Neural crest cell (in vitro differentiated cells): Measurements from ENCODE around the gene PHF12. TPM values are rescaled to one million over a fixed set of nuclear protein-coding genes. Genes with fewer than 3 reads are reported as not detected.

Experiments
- DNase-seq: peaks from one replicate; pipeline ENCODE4 v3.0.0; 2021; ENCODE audit warnings: low read depth, mixed read lengths, low spot score
- H3K27ac Mint-ChIP-seq: one replicate; pipeline ENCODE4 v1.8.0; 2021; ENCODE audit warnings: mild to moderate bottlenecking, mixed read lengths; ENCODE audit not compliant: unreplicated experiment
- H3K27me3 Mint-ChIP-seq: 2 replicates; pipeline ENCODE4 v1.8.0; 2021; ENCODE audit warnings: low read depth, mild to moderate bottlenecking, mixed read lengths
- H3K36me3 Mint-ChIP-seq: 2 replicates; pipeline ENCODE4 v1.8.0; 2021; ENCODE audit warnings: low read depth, mild to moderate bottlenecking, mixed read lengths
- H3K4me1 Mint-ChIP-seq: 2 replicates; pipeline ENCODE4 v1.8.0; 2021; ENCODE audit warnings: mixed read lengths
- H3K4me3 Mint-ChIP-seq: one replicate; pipeline ENCODE4 v1.8.0; 2021; ENCODE audit warnings: mild to moderate bottlenecking, mixed read lengths
- H3K9me3 Mint-ChIP-seq: 2 replicates; pipeline ENCODE4 v1.8.0; 2021; ENCODE audit warnings: mixed read lengths
- total RNA-seq: library from RNA; stranded (reverse); gene quantifications from 2 replicates; pipeline ENCODE4 v1.2.1, GENCODE V29; 2021
- TF ChIP-seq, protein P1 (sequence below): fragments of 200-600 bp; sonication (generic); conservative IDR thresholded peaks from 2 replicates; pipeline ENCODE4 v1.5.0; 2021; ENCODE audit warnings: antibody characterized with exemption, mild to moderate bottlenecking

Gene PHF12
- total RNA-seq, 1 donor from 2014 or later, result 64.7 TPM

DNA sequence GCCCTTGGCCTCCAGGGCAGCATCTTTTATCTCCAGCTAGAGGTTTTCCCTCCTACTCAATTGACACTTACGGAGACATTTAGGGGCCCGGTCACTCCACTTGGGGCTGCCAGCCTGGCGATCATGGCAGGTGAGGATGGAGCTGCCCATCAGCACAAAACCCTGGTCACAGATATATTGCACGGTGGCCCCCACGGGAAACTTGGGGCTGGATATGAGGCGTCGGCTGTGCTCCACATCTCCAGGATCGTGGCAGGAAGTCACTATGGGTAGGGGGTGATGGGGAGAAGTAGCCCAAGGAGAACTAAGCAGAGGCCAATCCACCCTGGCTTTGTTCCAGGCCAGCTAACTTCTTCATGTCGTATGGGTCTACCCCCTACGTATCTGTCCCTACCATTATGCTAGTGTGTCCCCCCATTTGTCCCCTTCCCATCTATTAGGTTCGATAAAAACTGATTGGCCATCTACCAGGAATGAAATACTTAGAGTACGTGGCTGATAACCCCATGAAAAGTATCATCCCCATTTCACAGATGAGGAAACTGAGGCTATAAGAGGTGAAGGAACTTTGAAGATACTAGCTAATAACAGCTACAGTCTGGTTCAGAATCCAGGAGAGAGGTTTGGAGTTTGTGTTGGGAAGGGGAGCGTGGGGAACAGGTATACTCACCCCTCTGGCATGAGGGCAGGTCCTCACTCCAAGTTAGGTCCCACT lies 6.1 kb upstream of the PHF12 start:
- no peaks in the 10 kb centered on the region for H3K36me3 Mint-ChIP-seq
- H3K9me3 Mint-ChIP-seq, result no peaks in the 10 kb centered on the region
- H3K4me3 Mint-ChIP-seq, result no peak overlapping the region
- DNase-seq, result no peak
- H3K27me3 Mint-ChIP-seq, result no peaks in the 10 kb centered on the region
- no peaks in the 10 kb centered on the region for H3K4me1 Mint-ChIP-seq
- TF ChIP-seq, protein P1, sequence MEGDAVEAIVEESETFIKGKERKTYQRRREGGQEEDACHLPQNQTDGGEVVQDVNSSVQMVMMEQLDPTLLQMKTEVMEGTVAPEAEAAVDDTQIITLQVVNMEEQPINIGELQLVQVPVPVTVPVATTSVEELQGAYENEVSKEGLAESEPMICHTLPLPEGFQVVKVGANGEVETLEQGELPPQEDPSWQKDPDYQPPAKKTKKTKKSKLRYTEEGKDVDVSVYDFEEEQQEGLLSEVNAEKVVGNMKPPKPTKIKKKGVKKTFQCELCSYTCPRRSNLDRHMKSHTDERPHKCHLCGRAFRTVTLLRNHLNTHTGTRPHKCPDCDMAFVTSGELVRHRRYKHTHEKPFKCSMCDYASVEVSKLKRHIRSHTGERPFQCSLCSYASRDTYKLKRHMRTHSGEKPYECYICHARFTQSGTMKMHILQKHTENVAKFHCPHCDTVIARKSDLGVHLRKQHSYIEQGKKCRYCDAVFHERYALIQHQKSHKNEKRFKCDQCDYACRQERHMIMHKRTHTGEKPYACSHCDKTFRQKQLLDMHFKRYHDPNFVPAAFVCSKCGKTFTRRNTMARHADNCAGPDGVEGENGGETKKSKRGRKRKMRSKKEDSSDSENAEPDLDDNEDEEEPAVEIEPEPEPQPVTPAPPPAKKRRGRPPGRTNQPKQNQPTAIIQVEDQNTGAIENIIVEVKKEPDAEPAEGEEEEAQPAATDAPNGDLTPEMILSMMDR, result no peak
- H3K27ac Mint-ChIP-seq, result no peak overlapping the region

DNA sequence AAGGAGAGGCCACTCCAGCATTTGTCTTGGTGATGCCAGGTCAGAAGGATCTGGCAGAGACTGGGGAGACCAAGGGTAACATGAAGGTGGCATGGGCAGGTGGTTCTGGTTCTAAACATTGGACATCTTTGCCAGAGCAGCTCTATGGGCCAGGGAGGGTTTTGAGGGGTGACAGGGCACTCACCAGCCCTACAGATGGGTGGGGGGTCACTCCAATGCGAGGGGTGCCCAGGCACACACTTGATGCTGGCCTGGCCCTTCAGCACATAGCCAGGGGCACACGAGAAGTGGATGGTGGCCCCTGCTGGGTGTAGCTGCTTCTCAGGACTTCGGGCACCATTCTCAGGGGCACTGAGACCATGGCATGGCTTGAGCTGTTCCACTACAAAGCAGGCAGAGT lies 5.5 kb upstream of the PHF12 start:
- no peaks in the 10 kb centered on the region for H3K36me3 Mint-ChIP-seq
- H3K9me3 Mint-ChIP-seq, result no peaks in the 10 kb centered on the region
- H3K4me3 Mint-ChIP-seq, result no peak overlapping the region
- H3K4me1 Mint-ChIP-seq, result no peaks in the 10 kb centered on the region
- DNase-seq, result no peak
- H3K27ac Mint-ChIP-seq, result no peak overlapping the region
- TF ChIP-seq, protein P1, result no peak
- no peaks in the 10 kb centered on the region for H3K27me3 Mint-ChIP-seq

DNA sequence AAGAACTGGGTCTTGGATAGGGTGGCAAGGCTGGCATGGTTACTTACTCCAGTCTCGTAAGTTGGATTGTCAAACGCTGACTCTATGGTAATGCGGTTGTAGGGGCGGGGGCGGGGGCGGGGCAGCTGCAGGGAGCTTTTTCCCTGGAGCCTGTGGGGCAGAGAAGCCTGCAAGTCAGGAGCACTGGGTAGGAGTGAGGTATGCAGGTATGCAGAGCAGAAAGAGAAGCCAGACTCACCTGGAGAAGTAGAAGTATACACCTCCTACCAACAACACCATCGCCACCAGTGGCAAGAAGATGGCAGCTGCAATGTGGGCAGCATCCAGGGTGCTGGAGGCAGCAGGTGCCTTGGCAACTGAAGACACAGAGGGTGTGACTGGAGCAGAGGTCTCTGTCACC lies 4.8 kb upstream of the PHF12 start:
- TF ChIP-seq, protein P1, result no peak
- Mint-ChIP-seq H3K4me1 (no peaks in the 10 kb centered on the region), H3K4me3 (no peak overlapping the region), H3K36me3 (no peaks in the 10 kb centered on the region), H3K27me3 (no peaks in the 10 kb centered on the region), H3K9me3 (no peaks in the 10 kb centered on the region), H3K27ac (no peak overlapping the region)
- no peak for DNase-seq

DNA sequence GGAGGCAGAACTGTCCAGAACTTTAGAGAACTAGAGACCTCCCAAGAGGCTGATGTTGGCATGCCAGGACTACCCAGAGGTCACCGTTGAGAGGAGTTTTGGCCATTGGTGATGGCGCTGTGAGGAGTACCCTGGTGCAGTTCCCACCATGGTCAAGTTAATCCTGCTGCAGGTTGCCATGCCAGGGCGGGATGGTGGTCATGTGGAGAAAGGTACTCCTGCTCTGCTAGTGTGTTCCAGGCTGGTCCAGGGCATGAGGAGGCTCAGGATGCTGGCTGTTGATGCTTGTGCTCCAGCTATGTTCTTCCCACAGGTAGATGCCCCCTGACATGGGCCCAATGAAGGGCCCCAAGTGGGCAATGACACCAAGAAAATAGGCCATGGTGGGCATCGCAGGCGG lies 4.1 kb upstream of the PHF12 start:
- Mint-ChIP-seq H3K36me3 (no peaks in the 10 kb centered on the region), H3K9me3 (no peaks in the 10 kb centered on the region), H3K27ac (no peak overlapping the region), H3K4me1 (no peaks in the 10 kb centered on the region), H3K27me3 (no peaks in the 10 kb centered on the region), H3K4me3 (no peak overlapping the region)
- TF ChIP-seq, protein P1, result no peak
- no peak for DNase-seq

DNA sequence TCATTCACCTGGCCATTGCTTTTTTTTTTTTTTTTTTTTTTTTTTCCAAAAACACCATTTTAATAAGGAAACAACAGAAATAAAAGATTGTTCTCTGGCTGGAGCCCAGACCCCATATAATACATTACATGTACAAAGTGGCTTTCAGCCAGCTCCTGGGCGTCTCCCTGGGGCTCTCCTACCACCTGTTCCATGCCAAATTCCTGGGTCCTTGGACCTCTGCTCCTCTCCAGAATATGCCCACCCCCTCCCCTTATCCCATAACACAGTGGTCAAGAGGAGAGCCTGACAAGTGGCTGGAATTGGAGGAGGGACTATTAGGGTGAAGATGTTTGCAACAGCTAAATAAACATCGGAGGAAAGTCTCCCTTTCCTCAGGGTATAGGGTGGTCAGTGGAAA lies 3.6 kb upstream of the PHF12 start:
- H3K4me3 Mint-ChIP-seq, result no peak overlapping the region
- DNase-seq, result no peak
- no peaks in the 10 kb centered on the region for H3K4me1 Mint-ChIP-seq
- H3K9me3 Mint-ChIP-seq, result no peaks in the 10 kb centered on the region
- H3K36me3 Mint-ChIP-seq, result no peaks in the 10 kb centered on the region
- no peak overlapping the region for H3K27ac Mint-ChIP-seq
- H3K27me3 Mint-ChIP-seq, result no peaks in the 10 kb centered on the region
- TF ChIP-seq, protein P1, result no peak
